Small intestine (tissue), 7 donors: ENCODE results near the gene LRRC75A. TPM values are rescaled to one million over a fixed set of nuclear protein-coding genes. Genes with fewer than 3 reads are reported as not detected.

ENCODE experiments used
- DNase-seq, 2 donors: peaks; one replicate each; pipeline versions ENCODE4 v3.0.0 to v3.0.0-alpha.2; 2013
- FAIRE-seq: peaks from 2 replicates; lab custom pipeline; 2012; peaks lifted over from hg19 to GRCh38; lab: Jason Lieb, UNC
- H3K27ac ChIP-seq, 3 donors: one replicate each; pipeline ENCODE4 v1.5.1; 2013; ENCODE audit warnings: low read length in 2 of 3, mild to moderate bottlenecking in 2 of 3, control low read depth in 1 of 3, inconsistent platforms in 1 of 3, low read depth in 1 of 3, moderate library complexity in 1 of 3
- H3K27me3 ChIP-seq, 3 donors: one replicate each; pipeline ENCODE4 v1.6.1; 2013; ENCODE audit warnings: low read length in 3 of 3, inconsistent platforms in 1 of 3; ENCODE audit not compliant: control insufficient read depth in 3 of 3, insufficient read depth in 3 of 3
- H3K36me3 ChIP-seq, 3 donors: one replicate each; pipeline ENCODE4 v1.6.1; 2013; ENCODE audit warnings: low read length in 3 of 3, inconsistent platforms in 1 of 3, low read depth in 1 of 3, mild to moderate bottlenecking in 1 of 3, moderate library complexity in 1 of 3; ENCODE audit not compliant: control insufficient read depth in 3 of 3, insufficient read depth in 2 of 3
- H3K4me1 ChIP-seq, 3 donors: one replicate each; pipeline ENCODE4 v1.6.1; 2013; ENCODE audit warnings: low read length in 2 of 3, inconsistent platforms in 1 of 3, low read depth in 1 of 3, mild to moderate bottlenecking in 1 of 3, moderate library complexity in 1 of 3; ENCODE audit not compliant: control insufficient read depth in 3 of 3, insufficient read depth in 2 of 3
- H3K4me3 ChIP-seq, 3 donors: one replicate each; pipeline ENCODE4 v1.5.1; 2013; ENCODE audit warnings: low read length in 3 of 3, control low read depth in 1 of 3, inconsistent platforms in 1 of 3, low read depth in 1 of 3, mild to moderate bottlenecking in 1 of 3, moderate library complexity in 1 of 3
- H3K9me3 ChIP-seq, 2 donors: one replicate each; pipeline ENCODE4 v1.6.1; 2013; ENCODE audit warnings: low read depth in 1 of 2, low read length in 1 of 2; ENCODE audit not compliant: control insufficient read depth in 2 of 2, insufficient read depth in 1 of 2
- WGBS, 3 donors: extraction: QIAGEN DNeasy Blood & Tissue Kit; methylation state at CpG; one replicate each; pipeline ENCODE4 v1.1.7; 2013; 5-methylcytosine and 5-hydroxymethylcytosine counted together
- polyA plus RNA-seq, 4 donors: library from polyadenylated mRNA; stranded (reverse) in 3 of 4; unstranded in 1 of 4; fragments of 200-250 nt in 3 of 4; fragments of 120-200 nt in 1 of 4; gene quantifications; one replicate each; pipeline versions ENCODE4 v1.2.1 to v1.2.3, GENCODE V29; 2013
- donor health status: healthy with polysubstance abuse.
- donor health status: control.
- donor health status: control.
- donor health status: Bipolar disorder and iron deficiency.
- donor health status: healthy.

Gene LRRC75A
- polyA plus RNA-seq, 4 donors = 30.5 to 130 (median 64.3) TPM

GRCh38 chr17:16448490-16448889 is 43.5 kb downstream of the LRRC75A start:
- Histone ChIP-seq H3K4me3 (no peak overlapping the region), H3K36me3 (peaks cover 2 to 93% (median 16%) of the 10 kb centered on the region in 3 donors), H3K27ac (no peak overlapping the region), H3K4me1 (peaks cover 0 to 17% (median 0%) of the 10 kb centered on the region in 3 donors), H3K27me3 (no peaks in the 10 kb centered on the region), H3K9me3 (no peaks in the 10 kb centered on the region)
- 82 to 87% (median 87%) methylated on average over 6 of the region's 6 CpGs for whole genome bisulfite sequencing, 3 donors
- FAIRE-seq (no peak), DNase-seq (no peak)

DNA sequence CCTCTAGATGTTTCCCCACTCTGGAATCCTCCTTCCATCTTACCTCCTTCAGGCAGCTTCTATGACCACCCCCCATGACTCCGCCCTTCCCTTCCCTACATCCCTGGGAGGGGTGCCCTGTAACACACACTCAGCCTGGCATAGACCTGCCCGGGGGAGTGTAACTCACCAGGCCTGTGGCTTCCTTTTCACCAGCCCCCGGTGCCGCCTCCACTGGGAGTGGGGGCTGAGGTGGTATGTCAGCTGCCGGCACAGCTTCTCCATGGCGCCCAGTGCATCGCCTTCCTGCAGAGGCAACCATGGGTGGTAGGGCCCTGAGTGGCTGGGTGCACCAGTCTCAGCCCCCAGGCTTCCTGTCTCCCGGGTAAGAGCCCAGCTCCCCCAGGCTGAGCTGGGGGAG is 44.3 kb downstream of the LRRC75A start:
- FAIRE-seq = no peak
- Histone ChIP-seq H3K4me3 (no peak overlapping the region), H3K27me3 (no peaks in the 10 kb centered on the region), H3K4me1 (peaks cover 0 to 14% (median 0%) of the 10 kb centered on the region in 3 donors), H3K36me3 (peaks cover 6 to 95% (median 19%) of the 10 kb centered on the region in 3 donors), H3K9me3 (no peaks in the 10 kb centered on the region), H3K27ac (no peak overlapping the region)
- 86 to 89% (median 86%) methylated on average over 8 of the region's 8 CpGs for WGBS, 3 donors
- no peak for DNase-seq

DNA sequence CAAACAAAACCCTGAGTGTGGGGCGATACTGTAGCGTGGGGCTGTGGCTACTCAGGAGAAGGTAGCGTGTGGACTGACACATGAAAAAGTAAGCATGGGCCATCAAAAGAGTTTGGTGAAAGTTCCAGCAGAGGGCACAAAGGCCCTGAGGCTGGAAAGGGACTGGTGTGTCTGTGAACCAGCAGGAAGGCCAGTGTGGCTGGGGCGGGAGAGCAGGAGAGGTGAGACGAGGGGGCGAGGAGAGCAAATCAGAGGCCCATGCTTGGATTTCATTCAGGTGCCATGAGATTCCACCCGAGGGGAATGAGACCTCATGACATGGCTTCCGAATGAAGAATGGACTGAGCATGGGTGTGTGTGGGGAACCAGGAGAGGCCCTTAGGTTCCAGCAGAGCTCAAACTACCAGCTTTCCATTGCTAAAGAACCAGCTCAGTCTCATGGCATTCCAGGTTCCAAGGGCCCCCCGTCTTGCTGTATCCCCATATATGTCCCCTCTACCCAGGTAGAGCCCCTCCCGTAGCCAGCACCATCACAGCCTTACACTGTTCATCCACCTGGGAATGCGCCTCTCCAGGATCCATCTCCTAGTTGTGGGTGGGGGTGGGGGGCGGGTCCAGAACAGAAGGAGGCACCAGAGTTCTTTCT is 45.5 kb downstream of the LRRC75A start:
- H3K27me3 ChIP-seq = no peaks in the 10 kb centered on the region
- no peaks in the 10 kb centered on the region for H3K9me3 ChIP-seq
- DNase-seq (no peak), FAIRE-seq (no peak)
- peaks cover 0 to 16% (median 0%) of the 10 kb centered on the region in 3 donors for H3K4me1 ChIP-seq
- H3K4me3 ChIP-seq = no peak overlapping the region
- peaks cover 8 to 93% (median 28%) of the 10 kb centered on the region in 3 donors for H3K36me3 ChIP-seq
- WGBS, 3 donors = 83 to 86% (median 86%) methylated on average over 12 of the region's 12 CpGs
- peak overlapping the region in 2 of 3 donors; percentile 12 to 22 for H3K27ac ChIP-seq

DNA sequence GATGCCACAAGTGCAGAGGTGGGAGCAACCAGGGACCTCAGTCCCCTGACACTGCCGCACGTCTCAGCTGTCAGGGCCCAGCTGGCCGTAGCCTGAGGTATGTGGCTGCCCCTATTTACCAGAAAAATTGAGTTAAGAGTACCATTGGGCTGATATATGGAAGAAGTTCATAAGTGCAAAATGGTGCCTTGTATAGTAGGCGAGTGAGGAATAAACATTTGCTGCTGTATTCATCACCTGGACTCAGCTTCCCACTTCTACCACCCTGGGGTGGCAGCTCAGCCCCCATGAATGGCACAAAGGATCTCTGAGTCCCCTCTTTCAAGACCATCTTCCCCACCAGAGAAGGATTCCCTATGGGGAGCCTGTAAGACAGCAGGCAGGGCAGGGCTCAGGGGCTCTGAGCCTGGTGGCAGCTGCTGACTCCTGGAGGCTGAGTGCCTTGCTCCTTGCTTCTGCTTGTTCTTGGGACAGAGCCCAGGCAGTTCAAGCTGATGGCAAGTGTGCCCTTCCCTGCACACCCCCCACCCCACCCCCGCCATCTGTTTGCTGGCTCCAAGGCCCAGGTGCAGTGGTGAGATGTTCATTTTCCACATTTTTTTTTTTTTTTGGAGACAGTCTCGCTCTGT is 47.6 kb downstream of the LRRC75A start:
- H3K27me3 ChIP-seq = no peaks in the 10 kb centered on the region
- H3K9me3 ChIP-seq = no peaks in the 10 kb centered on the region
- FAIRE-seq = no peak
- peaks cover 11 to 85% (median 28%) of the 10 kb centered on the region in 3 donors for H3K36me3 ChIP-seq
- no peak overlapping the region for H3K27ac ChIP-seq
- DNase-seq = no peak
- H3K4me1 ChIP-seq = peaks cover 0 to 22% (median 1%) of the 10 kb centered on the region in 3 donors
- H3K4me3 ChIP-seq = no peak overlapping the region
- WGBS, 3 donors = 80 to 83% (median 80%) methylated on average over 6 of the region's 6 CpGs

DNA sequence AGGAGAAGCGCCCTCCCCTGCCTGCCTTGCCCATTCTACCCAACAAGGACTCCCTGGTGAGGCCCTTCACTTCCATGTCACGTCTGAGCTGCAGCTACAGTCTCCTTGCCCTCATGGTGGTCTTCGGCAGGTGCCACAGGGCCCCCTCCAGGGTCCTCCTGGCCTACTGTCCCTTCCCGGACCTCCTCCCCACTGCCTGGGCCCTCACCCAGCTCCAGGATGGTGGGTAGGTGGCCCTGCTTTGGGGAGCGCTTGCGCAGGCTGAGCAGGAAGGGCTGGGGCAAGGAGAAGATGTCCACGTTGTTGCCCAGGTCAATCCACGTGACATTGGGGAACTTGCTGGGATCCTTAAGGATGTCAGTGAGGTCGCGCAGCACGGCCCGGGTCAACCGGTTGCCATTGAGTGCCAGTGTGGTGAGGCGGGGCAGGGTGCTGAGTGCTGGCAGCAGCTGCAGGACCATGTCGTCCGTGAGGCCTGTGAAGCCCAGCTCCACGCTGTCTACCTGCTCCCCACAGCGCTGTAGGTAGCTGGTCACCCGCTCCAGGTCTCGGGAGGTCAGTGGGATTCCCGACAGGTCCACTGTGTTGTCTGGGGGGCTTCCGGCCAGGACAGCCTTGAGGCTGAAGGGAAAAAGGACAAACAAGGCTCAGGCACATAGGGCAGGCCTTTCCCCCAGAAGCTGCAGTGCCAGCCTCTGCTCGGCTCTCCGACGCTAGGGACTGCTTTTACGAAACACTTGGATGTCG is 48.3 kb downstream of the LRRC75A start:
- H3K27me3 ChIP-seq = no peaks in the 10 kb centered on the region
- DNase-seq (no peak), FAIRE-seq (no peak)
- peaks cover 11 to 78% (median 26%) of the 10 kb centered on the region in 3 donors for H3K36me3 ChIP-seq
- 64 to 73% (median 65%) methylated on average over 22 to 27 of the region's 27 CpGs for WGBS, 3 donors
- no peaks in the 10 kb centered on the region for H3K9me3 ChIP-seq
- H3K4me3 ChIP-seq = no peak overlapping the region
- peaks cover 0 to 22% (median 1%) of the 10 kb centered on the region in 3 donors for H3K4me1 ChIP-seq
- H3K27ac ChIP-seq = peak overlapping the region in 2 of 3 donors; percentile 42 to 53

GRCh38 chr17:16442594-16443510 is 49.1 kb downstream of the LRRC75A start:
- DNase-seq = no peak
- H3K27me3 ChIP-seq = no peaks in the 10 kb centered on the region
- H3K27ac ChIP-seq = peak overlapping the region; percentile 7 to 53 (median 42)
- H3K4me1 ChIP-seq = peaks cover 0 to 28% (median 1%) of the 10 kb centered on the region in 3 donors
- no peak overlapping the region for H3K4me3 ChIP-seq
- 56 to 67% (median 57%) methylated on average over 7 of the region's 7 CpGs for WGBS, 3 donors
- H3K9me3 ChIP-seq = no peaks in the 10 kb centered on the region
- H3K36me3 ChIP-seq = peaks cover 11 to 70% (median 21%) of the 10 kb centered on the region in 3 donors
- FAIRE-seq = no peak

- WGBS, 3 donors = 63 to 73% (median 69%) methylated on average over 1 of the region's 1 CpG
- Histone ChIP-seq H3K9me3 (no peaks in the 10 kb centered on the region), H3K27me3 (no peaks in the 10 kb centered on the region), H3K36me3 (peaks cover 11 to 62% (median 16%) of the 10 kb centered on the region in 3 donors), H3K4me1 (peaks cover 0 to 28% (median 1%) of the 10 kb centered on the region in 3 donors), H3K27ac (peak overlapping the region in 2 of 3 donors; percentile 7 to 47), H3K4me3 (no peak overlapping the region)
- FAIRE-seq (no peak), DNase-seq (no peak)
Measured at GRCh38 chr17:16442141-16442540, 49.9 kb downstream of the LRRC75A start.
